Measurements from ENCODE around the gene FKBP14.

GRCh38 chr7:30028749-30029635, 2.5 kb upstream of the FKBP14 start:
- TF ChIP-seq SMC3 (IDR thresholded peaks at IDR 0.05; ENCODE audit: low read depth, low read length) (no peak), CTCF (IDR thresholded peaks at IDR 0.05) (no peak), RAD21 (IDR thresholded peaks at IDR 0.05; ENCODE audit: low read length) (no peak), RFX5 (IDR thresholded peaks at IDR 0.05; ENCODE audit: low read length) (no peak), POLR2AphosphoS5 (IDR thresholded peaks at IDR 0.05; ENCODE audit: low read depth, low read length) (no peak), USF1 (IDR thresholded peaks at IDR 0.05; ENCODE audit: borderline replicate concordance, low read depth) (no peak), NFIC (IDR thresholded peaks at IDR 0.05; ENCODE audit: borderline replicate concordance) (no peak), ELF1 (IDR thresholded peaks at IDR 0.05) (no peak), TAF1 (IDR thresholded peaks at IDR 0.05; ENCODE audit: borderline replicate concordance, low read depth, low read length) (no peak), EZH2phosphoT487 (IDR thresholded peaks at IDR 0.05; ENCODE audit: borderline replicate concordance, low read depth) (no peak), EP300 (IDR thresholded peaks at IDR 0.05; ENCODE audit: borderline replicate concordance in 1 of 2, low read depth in 1 of 2, low read length in 1 of 2) (no peak)

All from SK-N-SH (cell line).